LNCAP (cell line): ENCODE results near the gene SDK2.

Experiments
- TF ChIP-seq, protein P1 (sequence below): fragments of 450-650 bp; IDR thresholded peaks from 2 replicates; pipeline ENCODE4 v1.5.1; 2017; ENCODE audit warnings: mild to moderate bottlenecking

Gene SDK2

DNA sequence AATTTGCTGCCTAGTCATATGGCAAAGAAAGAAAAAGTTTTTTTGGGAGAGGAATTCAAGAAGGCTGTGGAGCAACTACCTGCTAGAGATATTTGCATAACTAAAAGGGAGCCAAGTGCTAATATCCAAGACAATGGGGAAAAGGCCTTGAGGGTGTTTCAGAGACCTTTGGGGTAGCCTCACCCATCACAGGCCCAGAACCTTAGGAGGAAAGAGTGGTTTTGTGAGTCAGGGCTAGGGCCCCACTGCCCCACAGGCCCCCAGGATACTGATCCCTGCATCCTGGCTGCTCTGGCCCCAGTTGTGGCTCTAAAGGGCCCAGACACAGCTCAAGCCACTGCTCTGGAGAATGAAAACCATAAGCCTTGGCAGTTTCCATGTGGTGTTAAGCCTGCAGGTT, 41.9 kb upstream of the SDK2 start:
- TF ChIP-seq, protein P1, sequence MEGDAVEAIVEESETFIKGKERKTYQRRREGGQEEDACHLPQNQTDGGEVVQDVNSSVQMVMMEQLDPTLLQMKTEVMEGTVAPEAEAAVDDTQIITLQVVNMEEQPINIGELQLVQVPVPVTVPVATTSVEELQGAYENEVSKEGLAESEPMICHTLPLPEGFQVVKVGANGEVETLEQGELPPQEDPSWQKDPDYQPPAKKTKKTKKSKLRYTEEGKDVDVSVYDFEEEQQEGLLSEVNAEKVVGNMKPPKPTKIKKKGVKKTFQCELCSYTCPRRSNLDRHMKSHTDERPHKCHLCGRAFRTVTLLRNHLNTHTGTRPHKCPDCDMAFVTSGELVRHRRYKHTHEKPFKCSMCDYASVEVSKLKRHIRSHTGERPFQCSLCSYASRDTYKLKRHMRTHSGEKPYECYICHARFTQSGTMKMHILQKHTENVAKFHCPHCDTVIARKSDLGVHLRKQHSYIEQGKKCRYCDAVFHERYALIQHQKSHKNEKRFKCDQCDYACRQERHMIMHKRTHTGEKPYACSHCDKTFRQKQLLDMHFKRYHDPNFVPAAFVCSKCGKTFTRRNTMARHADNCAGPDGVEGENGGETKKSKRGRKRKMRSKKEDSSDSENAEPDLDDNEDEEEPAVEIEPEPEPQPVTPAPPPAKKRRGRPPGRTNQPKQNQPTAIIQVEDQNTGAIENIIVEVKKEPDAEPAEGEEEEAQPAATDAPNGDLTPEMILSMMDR: no peak

DNA sequence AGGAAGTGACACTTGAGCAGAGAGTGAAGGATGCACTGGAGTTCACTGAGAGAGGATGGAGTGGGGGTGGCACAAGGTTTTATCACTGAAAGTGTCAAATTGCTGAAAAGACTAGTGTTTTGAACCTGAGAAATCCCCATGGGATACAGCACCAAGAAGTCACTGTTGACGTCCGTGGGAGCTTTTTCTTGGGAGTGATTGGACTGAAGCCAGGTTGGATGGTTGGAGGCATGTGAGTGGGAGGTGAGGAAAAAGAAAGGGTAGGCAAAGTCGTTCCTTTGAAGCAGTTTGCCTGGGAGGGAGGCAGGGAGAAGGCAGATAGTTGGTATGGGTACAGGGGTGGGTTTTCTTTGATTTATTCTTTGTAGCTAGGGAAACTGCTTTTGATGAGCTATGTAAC, 39.9 kb upstream of the SDK2 start:
- TF ChIP-seq, protein P1: no peak

GRCh38 chr17:73683771-73684170, 39.5 kb upstream of the SDK2 start:
- TF ChIP-seq, protein P1: no peak

DNA sequence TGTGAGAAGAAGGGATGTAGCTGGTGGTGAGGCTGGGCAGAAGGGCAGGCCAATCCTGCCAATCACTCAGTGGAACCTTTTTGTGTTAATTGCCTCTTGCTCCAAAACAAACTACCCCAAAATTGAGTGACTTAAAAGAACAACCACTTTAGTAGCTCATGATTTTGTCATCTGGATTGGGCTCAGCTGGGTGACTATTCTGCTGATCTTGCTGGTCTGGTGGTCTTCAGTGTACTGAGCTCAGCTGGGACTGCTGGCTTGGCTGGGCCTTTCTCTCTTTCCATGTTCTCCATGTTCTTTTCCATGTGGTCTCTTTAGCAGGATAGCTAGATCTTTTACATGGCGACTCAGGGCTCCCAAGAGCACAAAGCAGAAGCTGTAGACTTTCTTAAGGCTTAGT, 37.7 kb upstream of the SDK2 start:
- TF ChIP-seq, protein P1: no peak

- TF ChIP-seq, protein P1: no peak
Observed at GRCh38 chr17:73679476-73679875, 35.2 kb upstream of the SDK2 start.

- TF ChIP-seq, protein P1: no peak
Observed at GRCh38 chr17:73678999-73679398, 34.8 kb upstream of the SDK2 start.

GRCh38 chr17:73669771-73670170, 25.5 kb upstream of the SDK2 start:
- TF ChIP-seq, protein P1: no peak
